CD4-positive, alpha-beta T cell treated with Interferon alpha-2 for 1 hour (primary cell): ENCODE results near the gene EIF4EBP3.

Source experiments
- DNase-seq, 2 donors: peaks; one replicate each; pipeline ENCODE4 v3.0.0-alpha.2; 2020 to 2022

Gene EIF4EBP3

GRCh38 chr5:140557136-140557805, 9.8 kb downstream of the EIF4EBP3 start, which contains the start of gene SRA1:
Gene SRA1, minus strand, starts transcription at chr5:140557473. Its CDS starts 21 bp downstream, at chr5:140557452.
- DNase-seq = peak; percentile 87 to 88

GRCh38 chr5:140557965-140558364, 10.5 kb downstream of the EIF4EBP3 start:
- no peak for DNase-seq

- no peak for DNase-seq
Observed at GRCh38 chr5:140558542-140558941, 11.1 kb downstream of the EIF4EBP3 start.

- DNase-seq = no peak
Observed at GRCh38 chr5:140560227-140560626, 12.8 kb downstream of the EIF4EBP3 start.

- no peak for DNase-seq
Observed at GRCh38 chr5:140561753-140562523, 14.5 kb downstream of the EIF4EBP3 start.

- DNase-seq = no peak
Observed at GRCh38 chr5:140563596-140563995, 16.1 kb downstream of the EIF4EBP3 start.

- DNase-seq = peak; percentile 99
Observed at GRCh38 chr5:140564196-140565023, 16.9 kb downstream of the EIF4EBP3 start, which contains the start of the genes APBB3 and SLC35A4. Gene APBB3, minus strand, starts transcription at chr5:140564598. Its CDS starts 353 bp downstream, at chr5:140564245. Gene SLC35A4, plus strand, starts transcription at chr5:140564828. Its CDS starts 2,342 bp downstream, at chr5:140567170.

- DNase-seq = no peak
Observed at GRCh38 chr5:140565024-140565779, 17.7 kb downstream of the EIF4EBP3 start.

- no peak for DNase-seq
Observed at GRCh38 chr5:140565780-140566095, 18.3 kb downstream of the EIF4EBP3 start.

GRCh38 chr5:140566665-140567064, 19.2 kb downstream of the EIF4EBP3 start:
- DNase-seq = no peak

- DNase-seq = no peak
Observed at GRCh38 chr5:140567136-140567818, 19.8 kb downstream of the EIF4EBP3 start.

- no peak for DNase-seq
Observed at GRCh38 chr5:140567871-140568270, 20.4 kb downstream of the EIF4EBP3 start.

- DNase-seq = no peak
Observed at GRCh38 chr5:140568443-140569063, 21.1 kb downstream of the EIF4EBP3 start.

GRCh38 chr5:140569197-140569596, 21.7 kb downstream of the EIF4EBP3 start:
- DNase-seq = peak; percentile 47 to 75

- no peak for DNase-seq
Observed at GRCh38 chr5:140570058-140570457, 22.6 kb downstream of the EIF4EBP3 start.

GRCh38 chr5:140570488-140570887, 23.0 kb downstream of the EIF4EBP3 start:
- DNase-seq = no peak

GRCh38 chr5:140571105-140571504, 23.6 kb downstream of the EIF4EBP3 start:
- DNase-seq = no peak

- DNase-seq = no peak
Observed at GRCh38 chr5:140573683-140574082, 26.2 kb downstream of the EIF4EBP3 start.

- DNase-seq = no peak
Observed at GRCh38 chr5:140574165-140574564, 26.7 kb downstream of the EIF4EBP3 start.

GRCh38 chr5:140575309-140575708, 27.8 kb downstream of the EIF4EBP3 start:
- DNase-seq = peak in 1 of 2 donors; percentile 50

GRCh38 chr5:140576776-140577201, 29.3 kb downstream of the EIF4EBP3 start:
- no peak for DNase-seq
